GM12875 (cell line): ENCODE results near the gene TMEM151B.

Experiments used
- H3K4me3 ChIP-seq: one replicate; pipeline ENCODE4 v1.5.1; 2011; ENCODE audit warnings: low read depth, low read length, control low read depth
- CTCF ChIP-seq: IDR thresholded peaks from 2 replicates; pipeline ENCODE4 v1.5.1; 2011; ENCODE audit warnings: low read depth, mild to moderate bottlenecking, control low read depth, inconsistent platforms, low read length, moderate library complexity, borderline replicate concordance; ENCODE audit not compliant: insufficient read depth

TMEM151B gene

GRCh38 chr6:44298864-44299263, 28.6 kb downstream of the TMEM151B start:
- TF ChIP-seq CTCF, result no peak

GRCh38 chr6:44300292-44300823, 30.1 kb downstream of the TMEM151B start:
- no peak overlapping the region for H3K4me3 ChIP-seq
- TF ChIP-seq CTCF, result no peak

More at GRCh38 chr6:44298864-44299263, 28.6 kb downstream of the TMEM151B start:
- H3K4me3 ChIP-seq, result no peak overlapping the region

GRCh38 chr6:44301106-44301505, 30.9 kb downstream of the TMEM151B start:
- TF ChIP-seq CTCF, result no peak
- H3K4me3 ChIP-seq, result no peak overlapping the region

- H3K4me3 ChIP-seq, result no peak overlapping the region
- no peak for TF ChIP-seq CTCF
Measured at GRCh38 chr6:44301782-44302564, 31.7 kb downstream of the TMEM151B start.

- no peak for TF ChIP-seq CTCF
- no peak overlapping the region for H3K4me3 ChIP-seq
Measured at GRCh38 chr6:44302856-44303255, 32.6 kb downstream of the TMEM151B start.

GRCh38 chr6:44303842-44304241, 33.6 kb downstream of the TMEM151B start:
- no peak overlapping the region for H3K4me3 ChIP-seq
- no peak for TF ChIP-seq CTCF
